Nephron progenitor cell (in vitro differentiated cells): ENCODE data around the gene PID1.

Source experiments
- DNase-seq: peaks from one replicate; pipeline ENCODE4 v3.0.0; 2021
- H3K27ac Mint-ChIP-seq: 2 replicates; pipeline ENCODE4 v1.8.0; 2021; ENCODE audit warnings: mild to moderate bottlenecking, moderate library complexity, mixed read lengths
- H3K27me3 Mint-ChIP-seq: 2 replicates; pipeline ENCODE4 v1.8.0; 2021; ENCODE audit warnings: mild to moderate bottlenecking, low read depth, mixed read lengths; ENCODE audit not compliant: poor library complexity
- H3K36me3 Mint-ChIP-seq: 2 replicates; pipeline ENCODE4 v1.8.0; 2021; ENCODE audit warnings: low read depth, mixed read lengths
- H3K4me1 Mint-ChIP-seq: 2 replicates; pipeline ENCODE4 v1.8.0; 2021; ENCODE audit warnings: mixed read lengths
- H3K4me3 Mint-ChIP-seq: 2 replicates; pipeline ENCODE4 v1.8.0; 2021; ENCODE audit warnings: mild to moderate bottlenecking, moderate library complexity, mixed read lengths
- H3K9me3 Mint-ChIP-seq: 2 replicates; pipeline ENCODE4 v1.8.0; 2021; ENCODE audit warnings: mild to moderate bottlenecking, moderate library complexity, mixed read lengths
- TF ChIP-seq, protein P1 (sequence below): fragments of 200-600 bp; sonication (generic); IDR thresholded peaks from 2 replicates; pipeline ENCODE4 v1.5.0; 2021; ENCODE audit warnings: antibody characterized with exemption

PID1 gene

GRCh38 chr2:229095472-229095871 lies 175.6 kb downstream of the PID1 start:
- no peaks in the 10 kb centered on the region for H3K9me3 Mint-ChIP-seq
- no peak overlapping the region for H3K4me3 Mint-ChIP-seq
- DNase-seq = no peak
- TF ChIP-seq, protein P1, sequence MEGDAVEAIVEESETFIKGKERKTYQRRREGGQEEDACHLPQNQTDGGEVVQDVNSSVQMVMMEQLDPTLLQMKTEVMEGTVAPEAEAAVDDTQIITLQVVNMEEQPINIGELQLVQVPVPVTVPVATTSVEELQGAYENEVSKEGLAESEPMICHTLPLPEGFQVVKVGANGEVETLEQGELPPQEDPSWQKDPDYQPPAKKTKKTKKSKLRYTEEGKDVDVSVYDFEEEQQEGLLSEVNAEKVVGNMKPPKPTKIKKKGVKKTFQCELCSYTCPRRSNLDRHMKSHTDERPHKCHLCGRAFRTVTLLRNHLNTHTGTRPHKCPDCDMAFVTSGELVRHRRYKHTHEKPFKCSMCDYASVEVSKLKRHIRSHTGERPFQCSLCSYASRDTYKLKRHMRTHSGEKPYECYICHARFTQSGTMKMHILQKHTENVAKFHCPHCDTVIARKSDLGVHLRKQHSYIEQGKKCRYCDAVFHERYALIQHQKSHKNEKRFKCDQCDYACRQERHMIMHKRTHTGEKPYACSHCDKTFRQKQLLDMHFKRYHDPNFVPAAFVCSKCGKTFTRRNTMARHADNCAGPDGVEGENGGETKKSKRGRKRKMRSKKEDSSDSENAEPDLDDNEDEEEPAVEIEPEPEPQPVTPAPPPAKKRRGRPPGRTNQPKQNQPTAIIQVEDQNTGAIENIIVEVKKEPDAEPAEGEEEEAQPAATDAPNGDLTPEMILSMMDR = no peak
- H3K27me3 Mint-ChIP-seq = peaks cover 6% of the 10 kb centered on the region
- H3K4me1 Mint-ChIP-seq = no peaks in the 10 kb centered on the region
- H3K27ac Mint-ChIP-seq = no peak overlapping the region
- H3K36me3 Mint-ChIP-seq = no peaks in the 10 kb centered on the region

- Mint-ChIP-seq H3K27me3 (peaks cover 6% of the 10 kb centered on the region), H3K4me1 (peaks cover 17% of the 10 kb centered on the region), H3K36me3 (no peaks in the 10 kb centered on the region), H3K4me3 (no peak overlapping the region), H3K9me3 (no peaks in the 10 kb centered on the region), H3K27ac (no peak overlapping the region)
- DNase-seq = no peak
- TF ChIP-seq, protein P1 = no peak
Measured at GRCh38 chr2:229090225-229090624, 180.9 kb downstream of the PID1 start.

DNA sequence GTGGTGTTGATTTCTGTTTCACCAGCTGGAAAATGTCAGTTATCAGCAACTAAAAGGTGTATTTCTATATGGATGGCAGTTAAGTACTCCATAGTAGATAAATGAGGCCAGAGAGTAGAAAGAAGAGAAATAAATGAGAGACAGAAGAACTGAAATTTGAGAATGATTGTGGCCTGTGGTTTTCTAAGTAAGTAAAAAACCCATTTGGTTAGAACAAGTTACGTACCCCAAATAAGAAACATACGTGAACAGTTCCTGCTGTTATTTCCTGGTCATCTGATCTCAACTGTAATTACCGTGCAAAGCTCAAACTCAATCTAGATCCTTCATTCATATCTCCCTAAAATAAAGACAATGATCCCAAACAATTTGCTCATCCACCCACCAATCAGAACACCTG lies 181.3 kb downstream of the PID1 start:
- TF ChIP-seq, protein P1 = no peak
- H3K36me3 Mint-ChIP-seq = no peaks in the 10 kb centered on the region
- H3K4me3 Mint-ChIP-seq = no peak overlapping the region
- no peak for DNase-seq
- peaks cover 17% of the 10 kb centered on the region for H3K4me1 Mint-ChIP-seq
- H3K27me3 Mint-ChIP-seq = peaks cover 3% of the 10 kb centered on the region
- no peaks in the 10 kb centered on the region for H3K9me3 Mint-ChIP-seq
- no peak overlapping the region for H3K27ac Mint-ChIP-seq

DNA sequence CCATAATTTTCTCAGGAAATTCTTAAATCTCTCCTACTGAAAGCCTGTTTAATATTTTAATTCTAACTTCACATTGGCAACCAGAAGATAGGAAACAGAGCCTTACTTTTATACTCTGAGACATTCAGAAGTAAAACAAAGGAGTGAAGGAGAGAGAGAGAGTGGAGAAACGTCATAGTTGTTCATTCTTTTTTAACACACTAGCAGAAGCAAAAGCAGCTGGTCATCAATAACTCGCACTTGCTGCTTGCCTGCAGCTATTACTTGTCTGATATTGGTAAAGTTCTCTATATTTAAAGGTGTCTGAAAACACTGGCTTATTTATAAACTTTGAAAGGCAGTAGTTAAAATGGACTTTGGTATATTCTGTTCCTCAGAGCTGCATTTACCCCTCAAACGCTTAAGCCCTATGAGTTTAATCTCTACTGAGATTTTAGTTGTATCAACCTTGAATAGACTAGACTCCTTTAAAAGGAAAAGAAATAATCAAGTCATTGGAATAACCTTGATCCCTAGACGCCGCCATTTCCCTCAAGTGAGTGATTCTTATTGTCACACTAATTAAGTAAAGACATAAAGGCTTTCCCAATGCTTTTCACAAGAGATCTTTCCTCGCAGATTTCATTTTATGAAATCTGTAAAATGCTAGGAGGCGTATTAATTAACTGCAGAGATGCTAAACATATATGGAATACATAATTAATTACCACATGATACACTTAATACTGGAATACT lies 182.0 kb downstream of the PID1 start:
- Mint-ChIP-seq H3K27ac (no peak overlapping the region), H3K4me3 (no peak overlapping the region), H3K4me1 (peaks cover 17% of the 10 kb centered on the region), H3K9me3 (no peaks in the 10 kb centered on the region), H3K27me3 (peaks cover 3% of the 10 kb centered on the region), H3K36me3 (no peaks in the 10 kb centered on the region)
- TF ChIP-seq, protein P1 = no peak
- no peak for DNase-seq

- H3K27me3 Mint-ChIP-seq = peaks cover 3% of the 10 kb centered on the region
Measured at GRCh38 chr2:229088517-229088913, 182.6 kb downstream of the PID1 start.

More at GRCh38 chr2:229088517-229088913, 182.6 kb downstream of the PID1 start:
- DNase-seq = no peak
- no peaks in the 10 kb centered on the region for H3K9me3 Mint-ChIP-seq
- no peak overlapping the region for H3K4me3 Mint-ChIP-seq
- TF ChIP-seq, protein P1 = no peak
- H3K27ac Mint-ChIP-seq = no peak overlapping the region
- no peaks in the 10 kb centered on the region for H3K36me3 Mint-ChIP-seq
- peaks cover 17% of the 10 kb centered on the region for H3K4me1 Mint-ChIP-seq
